GM12878 (cell line): ENCODE results near the gene COL23A1.

Source experiments
- CTCF ChIP-seq, 3 experiments: IDR thresholded peaks in 2 of 3; conservative IDR thresholded peaks in 1 of 3; 2 replicates each; pipeline ENCODE4 v1.5.1; 2011; ENCODE audit warnings: low read depth in 3 of 3, low read length in 3 of 3, mild to moderate bottlenecking in 3 of 3, control low read depth in 2 of 3, moderate library complexity in 2 of 3, inconsistent platforms in 1 of 3, mixed read lengths in 1 of 3; ENCODE audit not compliant: control insufficient read depth in 2 of 3, insufficient read depth in 1 of 3; ENCODE audit errors: extremely low read depth in 1 of 3
- RAD21 ChIP-seq: IDR thresholded peaks from 2 replicates; pipeline ENCODE4 v1.6.1; 2011; ENCODE audit warnings: mild to moderate bottlenecking, low read depth, low read length, moderate library complexity; ENCODE audit not compliant: insufficient read depth
- ZBTB11 ChIP-seq: fragments of 450-650 bp; formaldehyde crosslinking; IDR thresholded peaks from 2 replicates; pipeline ENCODE4 v1.5.0; 2022; ENCODE audit warnings: mild to moderate bottlenecking, missing genetic modification characterization

GRCh38 chr5:178454821-178455479, 135.2 kb downstream of the COL23A1 start:
- TF ChIP-seq CTCF (IDR thresholded peaks at IDR 0.05 in 2 of 3, conservative IDR thresholded peaks at IDR 0.05 in 1 of 3; ENCODE audit: control insufficient read depth in 2 of 3, extremely low read depth in 1 of 3, insufficient read depth in 1 of 3, low read depth in 3 of 3, low read length in 3 of 3), result no peak
- TF ChIP-seq ZBTB11 (CRISPR knock-in tag), result no peak
- TF ChIP-seq RAD21, result no peak
